OCI-LY7 (cell line): ENCODE data around the gene MRM1. TPM values are rescaled to one million over a fixed set of nuclear protein-coding genes. Genes with fewer than 3 reads are reported as not detected.

ENCODE experiments used
- BruUV-seq: library from RNA; stranded (reverse); fragments of 400-500 nt; replicated peaks from 2 replicates; lab custom pipeline; 2021; lab: Mats Ljungman, UMichigan
- CTCF ChIA-PET: fragments of 300-600 bp; sonication (Branson Sonifier 250); formaldehyde crosslinking; loops from one replicate; lab custom pipeline; 2022; ENCODE audit warnings: antibody characterized with exemption; ENCODE audit not compliant: unreplicated experiment; lab: Charles Lee
- POLR2A ChIA-PET: fragments of 300-600 bp; sonication (Branson Sonifier 250); formaldehyde crosslinking; loops from one replicate; lab custom pipeline; 2022; ENCODE audit warnings: antibody characterized with exemption; lab: Charles Lee
- DNase-seq: peaks from one replicate; pipeline ENCODE4 v3.0.0-alpha.2; 2015; ENCODE audit warnings: low spot score
- H2AFZ ChIP-seq: fragments of 200-600 bp; sonication (generic), shearing (Covaris generic); 2 replicates; pipeline ENCODE4 v1.6.1; 2014; ENCODE audit warnings: mild to moderate bottlenecking, antibody characterized with exemption, low read length, moderate library complexity
- H3K27ac ChIP-seq: fragments of 200-600 bp; sonication (generic); 2 replicates; pipeline ENCODE4 v1.5.1; 2014; ENCODE audit warnings: mixed run types, low read depth, mild to moderate bottlenecking, moderate library complexity, low read length, inconsistent platforms; ENCODE audit not compliant: poor library complexity, severe bottlenecking
- H3K36me3 ChIP-seq: fragments of 200-600 bp; sonication (generic); 2 replicates; pipeline ENCODE4 v1.6.1; 2014; ENCODE audit warnings: mild to moderate bottlenecking, antibody characterized with exemption, low read length, moderate library complexity, mixed read lengths; ENCODE audit not compliant: insufficient read depth
- H3K4me1 ChIP-seq: fragments of 200-600 bp; sonication (generic); 2 replicates; pipeline ENCODE4 v1.5.1; 2014; ENCODE audit warnings: mild to moderate bottlenecking, low read length; ENCODE audit not compliant: insufficient read depth, poor library complexity, severe bottlenecking
- H3K4me2 ChIP-seq: fragments of 200-600 bp; sonication (generic); 2 replicates; pipeline ENCODE4 v1.6.1; 2014; ENCODE audit warnings: mild to moderate bottlenecking, low read length
- H3K4me3 ChIP-seq: fragments of 200-600 bp; sonication (generic); 2 replicates; pipeline ENCODE4 v1.5.1; 2014; ENCODE audit warnings: mild to moderate bottlenecking, low read depth, low read length; ENCODE audit not compliant: poor library complexity, severe bottlenecking
- H3K79me2 ChIP-seq: fragments of 200-600 bp; sonication (generic); 2 replicates; pipeline ENCODE4 v1.6.1; 2016; ENCODE audit warnings: low read depth, mild to moderate bottlenecking, low read length, moderate library complexity, mixed read lengths; ENCODE audit not compliant: insufficient read depth
- H3K9me2 ChIP-seq: fragments of 200-600 bp; sonication (generic); 2 replicates; pipeline ENCODE4 v1.6.1; 2016; ENCODE audit warnings: mild to moderate bottlenecking, low read length, mixed read lengths; ENCODE audit not compliant: insufficient read depth
- H3K9me3 ChIP-seq: fragments of 200-600 bp; sonication (generic); 2 replicates; pipeline ENCODE4 v1.6.1; 2014; ENCODE audit warnings: mild to moderate bottlenecking, mixed run types, low read length, mixed read lengths
- H4K20me1 ChIP-seq: fragments of 200-600 bp; sonication (generic); 2 replicates; pipeline ENCODE4 v1.6.1; 2014; ENCODE audit warnings: mild to moderate bottlenecking, antibody characterized with exemption, low read length, moderate library complexity, mixed read lengths; ENCODE audit not compliant: insufficient read depth
- CTCF ChIP-seq: fragments of 200-600 bp; sonication (generic); conservative IDR thresholded peaks from 2 replicates; pipeline ENCODE4 v1.5.1; 2014; ENCODE audit warnings: mild to moderate bottlenecking, antibody characterized with exemption, low read length, moderate library complexity, mixed read lengths
- EZH2phosphoT487 ChIP-seq: fragments of 200-600 bp; sonication (generic); IDR thresholded peaks from 2 replicates; pipeline ENCODE4 v1.6.1; 2018; ENCODE audit warnings: low read depth, borderline replicate concordance, mild to moderate bottlenecking, mixed run types, antibody characterized with exemption, low read length, moderate library complexity, mixed read lengths
- intact Hi-C: fragments of 100-400 bp; cut with micrococcal nuclease; formaldehyde crosslinking; loops from one replicate; pipeline ENCODE4 v1.10.0; 2022; ENCODE audit not compliant: unreplicated experiment
- total RNA-seq, 2 experiments: library from RNA; depleted of rRNA in 1 of 2; stranded (reverse); fragments of >200 nt in 1 of 2; shearing (Covaris generic) in 1 of 2; gene quantifications; 2 replicates each; pipeline ENCODE4 v1.2.3, GENCODE V29; 2014 to 2022

The MRM1 gene
- total RNA-seq, 2 experiments from 2014 or later, result 22.5 to 22.6 TPM

- Histone ChIP-seq H3K79me2 (peaks cover 19% of the 10 kb centered on the region; the same call in 1 of the 2 replicates), H2AFZ (no peak overlapping the region), H3K4me2 (no peak overlapping the region), H3K4me3 (no peak overlapping the region), H3K27ac (no peak overlapping the region), H3K9me3 (no peaks in the 10 kb centered on the region), H3K4me1 (no peaks in the 10 kb centered on the region), H4K20me1 (no peaks in the 10 kb centered on the region; the same call in 1 of the 2 replicates), H3K9me2 (no peaks in the 10 kb centered on the region), H3K36me3 (peaks cover 88% of the 10 kb centered on the region)
- no peak for TF ChIP-seq EZH2phosphoT487
- intact Hi-C loops, result no loop called here
- ChIA-PET CTCF (no interaction called here), POLR2A (interaction anchor here (0.6 to 1.2 kb wide), 2 partner anchors 10 to 14 kb away, joined by 3 read pairs; no protein-coding TSS in a partner anchor)
- no peak for DNase-seq
- BruUV-seq, result no TSS peak
Measured at GRCh38 chr17:36578671-36579070, 22.7 kb upstream of the MRM1 start.

DNA sequence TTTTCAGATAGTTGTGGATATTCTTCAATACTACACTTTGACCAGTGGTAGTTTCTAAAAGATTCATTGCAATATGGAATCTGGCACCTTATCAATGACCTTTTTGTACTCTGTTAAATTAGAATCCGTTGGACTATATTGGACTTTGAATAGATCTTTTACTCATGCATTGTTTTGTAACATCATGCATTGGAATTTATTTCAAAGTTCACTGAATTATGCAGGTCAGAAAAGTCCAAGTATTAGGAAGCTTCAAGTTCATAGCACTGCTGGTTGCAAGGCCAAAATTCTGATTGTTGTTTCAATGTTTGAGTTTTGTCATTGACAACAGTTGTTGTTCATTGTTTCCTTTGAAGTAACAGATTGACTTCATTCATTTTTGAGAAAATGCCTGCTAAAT lies 17.6 kb upstream of the MRM1 start:
- Histone ChIP-seq H3K4me1 (no peaks in the 10 kb centered on the region), H3K79me2 (no peaks in the 10 kb centered on the region), H4K20me1 (peaks cover 3% of the 10 kb centered on the region; the same call in 1 of the 2 replicates), H3K4me2 (no peak overlapping the region), H3K36me3 (peaks cover 97% of the 10 kb centered on the region), H3K9me2 (no peaks in the 10 kb centered on the region), H3K4me3 (no peak overlapping the region), H3K27ac (no peak overlapping the region), H2AFZ (no peak overlapping the region), H3K9me3 (no peaks in the 10 kb centered on the region)
- TF ChIP-seq EZH2phosphoT487, result no peak
- TF ChIP-seq CTCF, result no peak
- CTCF ChIA-PET, result no interaction called here
- intact Hi-C loops, result no loop called here
- no TSS peak for BruUV-seq
- POLR2A ChIA-PET, result no interaction called here
- no peak for DNase-seq

GRCh38 chr17:36586138-36586537 lies 15.2 kb upstream of the MRM1 start:
- no TSS peak for BruUV-seq
- no peak overlapping the region for H3K4me2 ChIP-seq
- ChIA-PET POLR2A (interaction anchor here (0.6 to 0.7 kb wide), 2 partner anchors 50 to 208 kb away, joined by 3 to 4 read pairs; no protein-coding TSS in a partner anchor), CTCF (no interaction called here)
- H3K79me2 ChIP-seq, result no peaks in the 10 kb centered on the region
- TF ChIP-seq CTCF (no peak), EZH2phosphoT487 (no peak)
- H3K9me2 ChIP-seq, result no peaks in the 10 kb centered on the region
- peaks cover 7% of the 10 kb centered on the region; the same call in 1 of the 2 replicates for H4K20me1 ChIP-seq
- no peak overlapping the region for H3K27ac ChIP-seq
- peaks cover 1% of the 10 kb centered on the region for H3K4me1 ChIP-seq
- peaks cover 96% of the 10 kb centered on the region for H3K36me3 ChIP-seq
- DNase-seq, result no peak
- no peaks in the 10 kb centered on the region for H3K9me3 ChIP-seq
- H3K4me3 ChIP-seq, result no peak overlapping the region
- H2AFZ ChIP-seq, result no peak overlapping the region
- intact Hi-C loops, result no loop called here
